Stimulated activated CD8-positive, alpha-beta memory T cell treated with anti-CD3 and anti-CD28 coated beads, Interleukin-7, amount 100 ng/mL, for 1 hour (primary cell): ENCODE measurements around the gene KCNJ9.
A peak's percentile ranks its signal among the peaks of the same experiment; 100 is the strongest.

Experiments
- DNase-seq, 2 donors: peaks; one replicate each; pipeline ENCODE4 v3.0.0-alpha.2; 2020; ENCODE audit warnings: low read depth in 2 of 2

The KCNJ9 gene

GRCh38 chr1:160066829-160067745 is 14.3 kb upstream of the KCNJ9 start:
- DNase-seq, result no peak

DNA sequence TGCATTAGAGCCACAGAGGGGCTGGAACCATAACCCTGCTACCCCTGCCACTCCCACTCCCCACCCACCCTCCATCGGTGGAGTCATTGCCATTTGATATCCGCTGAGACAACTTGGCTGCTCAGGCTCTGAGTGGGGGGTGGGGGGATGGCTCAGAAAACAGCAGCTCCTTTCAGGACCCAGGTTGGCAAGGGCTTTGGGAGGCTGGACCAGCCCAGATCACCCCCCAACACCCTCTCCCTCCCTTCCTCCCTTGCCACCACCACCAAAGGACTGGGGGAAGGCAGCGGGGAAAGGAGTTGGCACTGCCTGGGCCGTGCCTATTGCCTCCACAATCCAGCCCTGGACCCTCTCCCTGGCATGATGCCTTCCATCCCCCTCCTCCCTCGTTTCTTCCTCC is 13.1 kb upstream of the KCNJ9 start:
- DNase-seq, result no peak

GRCh38 chr1:160069460-160070231 is 11.7 kb upstream of the KCNJ9 start, which contains the start of gene KCNJ10:
KCNJ10 (minus strand) TSS chr1:160070160; CDS start chr1:160042532, 27,628 bp downstream.
- DNase-seq, result no peak

- DNase-seq, result peak; percentile 46 to 53
Measured at GRCh38 chr1:160070243-160071163, 10.8 kb upstream of the KCNJ9 start.

DNA sequence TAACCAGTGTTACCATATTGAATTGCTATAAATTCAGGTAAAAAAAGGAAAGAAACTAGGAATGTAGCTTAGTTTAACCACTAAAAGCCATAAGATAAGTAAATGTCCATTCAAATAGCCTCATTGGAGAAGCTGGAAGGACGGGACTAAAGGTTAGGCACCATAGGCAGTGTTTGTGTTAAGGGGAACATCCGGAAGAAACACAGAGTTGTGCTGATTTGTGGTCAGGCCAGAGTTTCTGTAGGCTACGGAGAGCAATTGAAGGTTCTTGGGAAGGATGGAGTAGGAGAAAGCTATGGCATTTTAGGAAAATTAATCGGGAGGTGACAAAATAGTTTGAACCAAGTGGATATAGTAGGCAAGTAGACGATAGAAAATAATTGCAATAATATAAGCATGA is 10.0 kb upstream of the KCNJ9 start:
- DNase-seq, result no peak

DNA sequence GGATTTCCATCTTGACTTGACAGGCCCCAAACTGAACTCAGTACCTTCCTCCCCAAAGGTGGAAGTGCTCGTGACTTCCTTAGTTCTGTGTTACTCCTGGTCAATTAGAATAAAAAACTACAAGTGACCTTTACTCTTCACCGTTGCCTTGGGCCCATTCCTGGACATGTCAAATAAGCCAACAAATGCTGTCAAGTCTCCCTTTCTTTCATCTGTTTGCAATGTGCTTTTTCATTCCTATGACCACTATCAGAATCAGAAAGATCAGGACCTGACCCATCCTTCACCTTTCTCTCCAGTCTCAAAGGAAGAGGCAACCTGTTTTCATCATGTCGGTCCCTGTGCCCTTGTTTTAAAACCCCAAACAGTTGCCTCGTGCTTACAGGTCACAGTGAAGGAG is 6.5 kb upstream of the KCNJ9 start:
- DNase-seq, result no peak

DNA sequence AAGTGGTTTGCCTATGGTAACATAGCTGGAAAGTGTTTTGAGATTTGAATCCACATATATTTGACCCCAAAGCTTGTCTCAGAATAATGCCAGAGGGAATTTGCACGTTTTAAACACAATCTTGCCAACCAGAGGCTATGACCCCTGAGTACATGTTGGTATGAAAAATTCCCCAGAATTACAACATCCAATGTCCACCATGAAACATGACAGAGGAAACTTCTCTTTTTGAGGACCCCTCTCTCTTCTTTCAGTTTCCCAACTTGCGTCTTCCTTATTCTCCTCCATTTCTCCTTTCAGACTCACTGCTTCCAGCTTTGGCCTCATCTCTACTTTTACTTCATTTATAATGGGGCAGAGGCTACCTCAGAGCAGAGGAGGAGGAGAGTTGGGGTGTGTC is 5.5 kb upstream of the KCNJ9 start:
- DNase-seq, result no peak

- DNase-seq, result no peak
Measured at GRCh38 chr1:160076295-160076694, 5.0 kb upstream of the KCNJ9 start.

DNA sequence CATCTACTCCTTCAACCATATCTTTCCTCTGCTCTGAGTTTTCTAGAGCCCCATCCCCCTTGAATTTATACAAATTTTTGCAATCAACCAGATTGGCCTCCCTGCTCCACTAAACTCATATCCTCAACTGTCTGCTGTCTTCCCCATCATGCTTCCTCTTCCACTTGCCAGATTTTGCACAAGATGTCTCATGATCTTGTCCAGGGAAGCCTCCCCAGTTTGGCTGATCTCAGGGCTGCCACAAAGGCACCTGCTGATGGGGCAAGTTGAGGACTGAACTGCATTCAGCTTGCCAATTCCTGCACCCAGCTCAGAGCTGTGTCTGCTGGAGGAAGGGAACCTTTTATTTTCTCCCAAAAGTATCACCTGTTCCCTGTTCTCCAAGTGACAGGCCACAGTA is 3.9 kb upstream of the KCNJ9 start:
- no peak for DNase-seq

GRCh38 chr1:160078512-160079195 is 2.7 kb upstream of the KCNJ9 start:
- DNase-seq, result no peak

GRCh38 chr1:160079448-160079847 is 1.9 kb upstream of the KCNJ9 start:
- DNase-seq, result no peak

- no peak for DNase-seq
Measured at GRCh38 chr1:160080381-160081100, 797 bp upstream of the KCNJ9 start.

- no peak for DNase-seq
Measured at GRCh38 chr1:160082487-160082886, 1.1 kb downstream of the KCNJ9 start.

DNA sequence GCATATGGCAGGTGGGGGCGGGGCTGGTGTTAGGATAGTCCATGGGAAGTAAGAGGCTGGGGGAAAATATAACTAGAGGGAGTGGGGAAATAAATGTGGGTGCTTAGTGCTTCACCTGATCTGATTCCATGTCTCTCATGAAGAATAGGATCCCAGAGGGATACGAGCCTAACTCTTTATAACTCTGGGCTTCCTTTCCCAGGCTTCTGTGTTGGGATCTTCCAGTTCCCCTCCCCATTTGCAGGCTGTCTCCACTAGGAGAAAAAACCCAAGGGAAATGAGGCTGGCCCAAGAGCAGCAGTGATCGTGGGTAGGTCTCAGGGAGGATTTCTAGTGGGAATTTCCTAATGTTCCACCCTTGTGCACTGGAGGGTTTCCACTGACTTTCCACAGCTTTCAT is 1.6 kb downstream of the KCNJ9 start:
- DNase-seq, result no peak

GRCh38 chr1:160083968-160084770 is 2.8 kb downstream of the KCNJ9 start:
- peak; percentile 43 to 56 for DNase-seq

- DNase-seq, result no peak
Measured at GRCh38 chr1:160084771-160085321, 3.5 kb downstream of the KCNJ9 start.

GRCh38 chr1:160085686-160086455 is 4.5 kb downstream of the KCNJ9 start:
- peak; percentile 49 to 62 for DNase-seq

DNA sequence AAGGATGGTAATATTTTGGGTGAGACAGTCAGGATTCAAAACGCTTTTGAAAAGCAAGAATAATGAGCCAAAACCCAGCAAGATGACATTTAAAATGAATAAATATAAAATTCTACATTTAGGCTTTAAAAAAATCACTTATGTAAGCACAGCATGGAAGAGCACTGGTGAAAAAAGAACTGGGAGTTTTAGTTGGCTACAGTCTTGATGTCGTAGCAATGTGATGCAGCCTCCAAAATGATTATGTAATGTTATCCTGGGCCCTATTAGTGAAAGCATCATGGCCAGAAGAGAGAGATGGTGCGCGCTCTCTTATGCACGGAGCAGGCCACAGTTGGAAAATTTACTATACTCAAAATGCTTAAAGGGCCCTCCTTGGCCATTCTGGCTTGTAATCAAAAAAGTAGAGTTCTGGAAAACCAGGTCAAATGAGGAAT is 5.1 kb downstream of the KCNJ9 start:
- no peak for DNase-seq
